SK-N-SH treated with all-trans-retinoic acid at 6 μM for 48 hours (cell line): Measurements from ENCODE around the gene KRTAP13-1.

ENCODE experiments used
- ATAC-seq: fragments of 200-7000 bp; cut with Tn5 transposase; 3 replicates; pipeline ENCODE4 v1.9.1; 2020; ENCODE audit warnings: mild to moderate bottlenecking, moderate library complexity
- ARNTL ChIP-seq: fragments of 450-650 bp; formaldehyde crosslinking; IDR thresholded peaks from 2 replicates; pipeline ENCODE4 v1.5.0; 2020; ENCODE audit warnings: low read depth, mild to moderate bottlenecking, moderate library complexity, borderline replicate concordance
- BACH2 ChIP-seq: fragments of 250-450 bp; sonication (Bioruptor Pico); IDR thresholded peaks from 2 replicates; pipeline ENCODE4 v1.9.0; 2021; ENCODE audit warnings: mild to moderate bottlenecking, borderline replicate concordance
- CREB5 ChIP-seq: fragments of 250-450 bp; sonication (Bioruptor Pico); IDR thresholded peaks from 2 replicates; pipeline ENCODE4 v1.5.1; 2020; ENCODE audit warnings: low read depth, mild to moderate bottlenecking, moderate library complexity
- CSRNP3 ChIP-seq: fragments of 250-450 bp; sonication (Bioruptor Pico); IDR thresholded peaks from 2 replicates; pipeline ENCODE4 v1.5.1; 2021; ENCODE audit warnings: mild to moderate bottlenecking, moderate library complexity
- ESRRG ChIP-seq: fragments of 250-450 bp; sonication (Bioruptor Pico); IDR thresholded peaks from 2 replicates; pipeline ENCODE4 v1.6.1; 2021; ENCODE audit warnings: mild to moderate bottlenecking
- GLIS3 ChIP-seq: fragments of 250-450 bp; sonication (Bioruptor Pico); IDR thresholded peaks from 2 replicates; pipeline ENCODE4 v1.5.0; 2020; ENCODE audit warnings: mild to moderate bottlenecking, moderate library complexity
- ISL1 ChIP-seq: fragments of 250-450 bp; sonication (Bioruptor Pico); IDR thresholded peaks from 2 replicates; pipeline ENCODE4 v2.1.2; 2022; ENCODE audit warnings: mild to moderate bottlenecking, moderate library complexity
- OSR1 ChIP-seq: fragments of 250-450 bp; sonication (Bioruptor Pico); IDR thresholded peaks from 2 replicates; pipeline ENCODE4 v1.8.0; 2022; ENCODE audit warnings: moderate library complexity, mild to moderate bottlenecking, inconsistent platforms
- PATZ1 ChIP-seq: fragments of 250-450 bp; sonication (Bioruptor Pico); IDR thresholded peaks from 2 replicates; pipeline ENCODE4 v1.8.0; 2020; ENCODE audit warnings: mild to moderate bottlenecking, moderate library complexity, borderline replicate concordance
- POU6F1 ChIP-seq: fragments of 250-450 bp; sonication (Bioruptor Pico); IDR thresholded peaks from 2 replicates; pipeline ENCODE4 v1.8.0; 2021; ENCODE audit warnings: low read depth, mild to moderate bottlenecking, moderate library complexity, borderline replicate concordance
- PPARA ChIP-seq: fragments of 250-450 bp; sonication (Bioruptor Pico); IDR thresholded peaks from 2 replicates; pipeline ENCODE4 v1.5.0; 2020; ENCODE audit warnings: mild to moderate bottlenecking, borderline replicate concordance
- RARB ChIP-seq: fragments of 250-450 bp; sonication (Bioruptor Pico); IDR thresholded peaks from 2 replicates; pipeline ENCODE4 v1.8.0; 2021; ENCODE audit warnings: mild to moderate bottlenecking, moderate library complexity
- SNAI2 ChIP-seq: fragments of 250-450 bp; sonication (Bioruptor Pico); IDR thresholded peaks from 2 replicates; pipeline ENCODE4 v1.5.0; 2020; ENCODE audit warnings: mild to moderate bottlenecking, moderate library complexity
- TSHZ2 ChIP-seq: fragments of 250-450 bp; sonication (Bioruptor Pico); IDR thresholded peaks from 2 replicates; pipeline ENCODE4 v1.5.0; 2020; ENCODE audit warnings: mild to moderate bottlenecking, moderate library complexity
- ZC3H10 ChIP-seq: fragments of 250-450 bp; sonication (Bioruptor Pico); IDR thresholded peaks from 2 replicates; pipeline ENCODE4 v1.5.1; 2021; ENCODE audit warnings: mild to moderate bottlenecking, moderate library complexity
- ZFP3 ChIP-seq: fragments of 250-450 bp; sonication (Bioruptor Pico); IDR thresholded peaks from 2 replicates; pipeline ENCODE4 v1.5.0; 2020; ENCODE audit warnings: mild to moderate bottlenecking, moderate library complexity
- ZFP30 ChIP-seq: fragments of 450-650 bp; formaldehyde crosslinking; IDR thresholded peaks from 2 replicates; pipeline ENCODE4 v1.5.0; 2022; ENCODE audit warnings: mild to moderate bottlenecking, moderate library complexity
- ZNF565 ChIP-seq: fragments of 450-650 bp; formaldehyde crosslinking; conservative IDR thresholded peaks from 2 replicates; pipeline ENCODE4 v1.5.0; 2020; ENCODE audit warnings: low read depth, mild to moderate bottlenecking, moderate library complexity
- ZNF70 ChIP-seq: fragments of 450-650 bp; formaldehyde crosslinking; IDR thresholded peaks from 2 replicates; pipeline ENCODE4 v1.5.0; 2020; ENCODE audit warnings: mild to moderate bottlenecking, moderate library complexity
- ZNF8 ChIP-seq: fragments of 450-650 bp; formaldehyde crosslinking; IDR thresholded peaks from 2 replicates; pipeline ENCODE4 v1.5.0; 2020; ENCODE audit warnings: mild to moderate bottlenecking, moderate library complexity

The KRTAP13-1 gene

GRCh38 chr21:30425826-30426225 is 30.0 kb downstream of the KRTAP13-1 start, which contains the start of gene KRTAP13-3:
TSS of gene KRTAP13-3 (minus strand) at chr21:30425926. CDS start at chr21:30425912, 14 bp downstream.
- no peak for ATAC-seq
- TF ChIP-seq ZC3H10 (CRISPR knock-in tag) = no peak
- TF ChIP-seq ZNF565 (CRISPR knock-in tag) = no peak
- no peak for TF ChIP-seq ZFP3 (CRISPR knock-in tag)
- no peak for TF ChIP-seq ZNF70
- TF ChIP-seq PPARA = no peak
- no peak for TF ChIP-seq TSHZ2 (CRISPR knock-in tag)
- no peak for TF ChIP-seq RARB (CRISPR knock-in tag)
- TF ChIP-seq POU6F1 (CRISPR knock-in tag) = no peak
- no peak for TF ChIP-seq PATZ1 (CRISPR knock-in tag)
- TF ChIP-seq GLIS3 (CRISPR knock-in tag) = no peak
- no peak for TF ChIP-seq CREB5
- no peak for TF ChIP-seq ARNTL (CRISPR knock-in tag)
- no peak for TF ChIP-seq ESRRG (CRISPR knock-in tag)
- no peak for TF ChIP-seq ZFP30 (CRISPR knock-in tag)
- no peak for TF ChIP-seq ISL1 (CRISPR knock-in tag)
- TF ChIP-seq CSRNP3 = no peak
- no peak for TF ChIP-seq BACH2 (CRISPR knock-in tag)

- TF ChIP-seq BACH2 (CRISPR knock-in tag) = no peak
- no peak for TF ChIP-seq ZNF70
- no peak for TF ChIP-seq OSR1 (CRISPR knock-in tag)
- TF ChIP-seq CREB5 = no peak
- TF ChIP-seq SNAI2 (CRISPR knock-in tag) = no peak
- TF ChIP-seq ZNF565 (CRISPR knock-in tag) = no peak
- no peak for TF ChIP-seq TSHZ2 (CRISPR knock-in tag)
- no peak for TF ChIP-seq ZNF8 (CRISPR knock-in tag)
- TF ChIP-seq ISL1 (CRISPR knock-in tag) = no peak
- no peak for TF ChIP-seq ARNTL (CRISPR knock-in tag)
- no peak for TF ChIP-seq POU6F1 (CRISPR knock-in tag)
- no peak for TF ChIP-seq ZFP3 (CRISPR knock-in tag)
- no peak for ATAC-seq
These were observed 30.9 kb downstream of the KRTAP13-1 start for GRCh38 chr21:30426731-30427130.
